Mesenchymal stem cell (in vitro differentiated cells and primary cell): ENCODE results near the gene ZSCAN5C.
"Not testable (repeated sequence)": the region's sequence is repeated elsewhere in the genome, so short reads cannot be mapped to it uniquely, and the experiment has no call there.

ENCODE experiments used
- DNase-seq: peaks from one replicate; pipeline ENCODE4 v3.0.0-alpha.2; 2013
- H2AFZ ChIP-seq: one replicate; pipeline ENCODE4 v1.6.1; 2013; ENCODE audit warnings: low read depth, mild to moderate bottlenecking, control low read depth, inconsistent platforms, low read length, moderate library complexity
- H2AK5ac ChIP-seq: 2 replicates; pipeline ENCODE4 v1.6.1; 2013; ENCODE audit warnings: low read length, moderate library complexity, mild to moderate bottlenecking, inconsistent platforms; ENCODE audit not compliant: severe bottlenecking
- H2BK120ac ChIP-seq: one replicate; pipeline ENCODE4 v1.6.1; 2013; ENCODE audit warnings: low read depth, mild to moderate bottlenecking, inconsistent platforms, low read length, moderate library complexity
- H2BK12ac ChIP-seq, 2 experiments: one replicate each; pipeline ENCODE4 v1.6.1; 2013; ENCODE audit warnings: inconsistent platforms in 2 of 2, low read length in 2 of 2, mild to moderate bottlenecking in 2 of 2, moderate library complexity in 2 of 2, control low read depth in 1 of 2
- H2BK15ac ChIP-seq: one replicate; pipeline ENCODE4 v1.6.1; 2013; ENCODE audit warnings: mild to moderate bottlenecking, low read depth, inconsistent platforms; ENCODE audit not compliant: poor library complexity, severe bottlenecking
- H2BK5ac ChIP-seq: 2 replicates; pipeline ENCODE4 v1.6.1; 2013; ENCODE audit warnings: low read depth, mild to moderate bottlenecking, low read length, control low read depth, inconsistent platforms; ENCODE audit not compliant: poor library complexity, severe bottlenecking
- H3K14ac ChIP-seq, 2 experiments: one replicate each; pipeline ENCODE4 v1.6.1; 2013; ENCODE audit warnings: inconsistent platforms in 2 of 2, low read length in 2 of 2, control low read depth in 1 of 2, mild to moderate bottlenecking in 1 of 2, moderate library complexity in 1 of 2
- H3K18ac ChIP-seq, 2 experiments: one replicate each; pipeline ENCODE4 v1.6.1; 2013; ENCODE audit warnings: inconsistent platforms in 2 of 2, low read length in 2 of 2, control low read depth in 1 of 2, low read depth in 1 of 2, mild to moderate bottlenecking in 1 of 2
- H3K23ac ChIP-seq, 2 experiments: one replicate each; pipeline ENCODE4 v1.6.1; 2013; ENCODE audit warnings: inconsistent platforms in 2 of 2, low read length in 2 of 2, mild to moderate bottlenecking in 2 of 2, moderate library complexity in 2 of 2, control low read depth in 1 of 2
- H3K27ac ChIP-seq: 2 replicates; pipeline ENCODE4 v1.5.1; 2013; ENCODE audit warnings: mild to moderate bottlenecking, moderate library complexity, low read length, control low read depth, inconsistent platforms; ENCODE audit not compliant: poor library complexity, severe bottlenecking
- H3K27me3 ChIP-seq, 2 experiments: 2 replicates each; pipeline versions ENCODE4 v1.6.1 to v1.7.0; 2013; ENCODE audit warnings: low read length in 2 of 2, mild to moderate bottlenecking in 2 of 2, moderate library complexity in 2 of 2, control low read depth in 1 of 2, inconsistent platforms in 1 of 2; ENCODE audit not compliant: control insufficient read depth in 1 of 2, insufficient read depth in 1 of 2
- H3K36me3 ChIP-seq, 2 experiments: 2 replicates each; pipeline versions ENCODE4 v1.6.1 to v1.7.0; 2013; ENCODE audit warnings: low read length in 2 of 2, control low read depth in 1 of 2, inconsistent platforms in 1 of 2, low read depth in 1 of 2, mild to moderate bottlenecking in 1 of 2; ENCODE audit not compliant: insufficient read depth in 2 of 2, control insufficient read depth in 1 of 2
- H3K4ac ChIP-seq, 2 experiments: one replicate each; pipeline ENCODE4 v1.6.1; 2013; ENCODE audit warnings: inconsistent platforms in 2 of 2, low read length in 2 of 2, mild to moderate bottlenecking in 2 of 2, moderate library complexity in 2 of 2, control low read depth in 1 of 2, low read depth in 1 of 2
- H3K4me1 ChIP-seq: 2 replicates; pipeline ENCODE4 v1.6.1; 2013; ENCODE audit warnings: low read depth, low read length, control low read depth; ENCODE audit not compliant: control insufficient read depth, insufficient read depth
- H3K4me2 ChIP-seq: 2 replicates; pipeline ENCODE4 v1.6.1; 2013; ENCODE audit warnings: low read length, mild to moderate bottlenecking, inconsistent platforms; ENCODE audit not compliant: poor library complexity, severe bottlenecking
- H3K4me3 ChIP-seq, 2 experiments: 2 replicates each; pipeline versions ENCODE4 v1.5.1 to v1.7.0; 2013; ENCODE audit warnings: low read length in 2 of 2, mild to moderate bottlenecking in 2 of 2, control low read depth in 1 of 2, low read depth in 1 of 2; ENCODE audit not compliant: insufficient read depth in 1 of 2
- H3K79me1 ChIP-seq: replicated peaks from 2 replicates; pipeline ENCODE4 v1.6.1; 2013; ENCODE audit warnings: mild to moderate bottlenecking, control low read depth, low read length, inconsistent platforms; ENCODE audit not compliant: poor library complexity, severe bottlenecking
- H3K9ac ChIP-seq: 2 replicates; pipeline ENCODE4 v1.7.0; 2013; ENCODE audit warnings: mild to moderate bottlenecking, low read length, moderate library complexity
- H3K9me3 ChIP-seq: 2 replicates; pipeline ENCODE4 v1.7.0; 2013; ENCODE audit warnings: mild to moderate bottlenecking, low read length; ENCODE audit not compliant: control insufficient read depth
- H4K8ac ChIP-seq: one replicate; pipeline ENCODE4 v1.6.1; 2013; ENCODE audit warnings: inconsistent platforms, mild to moderate bottlenecking, low read length, moderate library complexity
- H4K91ac ChIP-seq: one replicate; pipeline ENCODE4 v1.6.1; 2013; ENCODE audit warnings: mild to moderate bottlenecking, low read length, inconsistent platforms
- WGBS: methylation state at CpG from one replicate; pipeline ENCODE4 v1.1.7; 2013; ENCODE audit warnings: mixed read lengths; 5-methylcytosine and 5-hydroxymethylcytosine counted together

ZSCAN5C gene

GRCh38 chr19:56211718-56212117 lies 9.6 kb downstream of the ZSCAN5C start:
- WGBS: 52% methylated on average over 4 of the region's 4 CpGs
- Histone ChIP-seq H3K23ac (no peak overlapping the region), H2BK120ac (no peak overlapping the region), H3K9me3 (no peaks in the 10 kb centered on the region), H3K4ac (no peak overlapping the region), H2AFZ (no peak overlapping the region), H3K14ac (no peak overlapping the region), H2BK5ac (no peak overlapping the region), H3K27me3 (no peaks in the 10 kb centered on the region), H3K79me1 (no peaks in the 10 kb centered on the region), H4K91ac (no peak overlapping the region), H3K36me3 (no peaks in the 10 kb centered on the region), H3K4me3 (no peak overlapping the region), H2AK5ac (no peak overlapping the region), H3K27ac (no peak overlapping the region), H3K4me2 (no peak overlapping the region), H3K9ac (no peak overlapping the region), H2BK15ac (no peak overlapping the region), H3K4me1 (no peaks in the 10 kb centered on the region), H4K8ac (no peak overlapping the region), H3K18ac (no peak overlapping the region), H2BK12ac (no peak overlapping the region)
- no peak for DNase-seq

DNA sequence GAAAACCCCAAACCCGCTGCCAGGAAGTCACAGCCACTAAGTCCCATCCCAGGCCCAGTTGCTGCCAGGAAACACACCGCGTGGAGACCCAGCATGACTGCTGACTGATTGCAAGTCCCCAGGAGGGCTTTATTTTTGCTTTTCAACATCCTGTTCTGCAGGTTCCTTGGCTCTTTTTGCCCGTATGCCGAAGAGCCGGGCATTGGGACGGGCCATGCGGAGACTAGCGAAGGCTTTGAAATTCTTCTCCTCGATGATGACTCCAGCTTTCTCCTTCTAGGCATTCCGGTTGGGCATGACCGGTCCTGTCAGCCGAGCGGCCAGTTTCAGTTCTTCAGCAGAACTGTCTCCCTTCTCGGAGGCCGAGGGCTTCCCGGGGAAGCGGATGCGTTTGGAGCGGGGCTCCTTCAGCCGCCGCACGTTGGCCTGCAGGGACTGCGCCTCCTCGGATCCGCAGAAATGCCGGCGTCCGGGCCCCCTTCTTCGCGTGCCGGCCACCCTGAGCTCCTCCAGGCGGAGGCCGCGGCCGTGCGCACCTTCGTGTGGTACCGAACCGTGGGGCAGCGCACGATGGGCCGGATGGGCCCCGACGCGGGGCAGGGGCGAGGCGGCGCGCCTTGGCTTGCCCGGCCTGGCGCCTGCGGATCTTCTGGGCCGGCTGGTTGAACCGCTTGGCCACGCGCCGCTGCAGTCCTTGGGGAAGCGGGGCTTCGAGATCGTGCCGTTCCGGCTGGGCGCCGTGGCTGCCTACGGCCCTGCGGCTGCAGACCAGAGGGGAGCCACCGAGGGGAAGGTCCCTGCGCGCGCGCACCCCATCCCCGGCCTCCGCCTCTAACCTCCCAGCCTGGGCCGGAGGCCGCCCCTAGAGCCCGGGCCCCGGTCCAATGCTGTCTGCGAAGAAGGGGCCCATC lies 15.2 kb downstream of the ZSCAN5C start:
- no peak overlapping the region for H3K18ac ChIP-seq
- H2BK5ac ChIP-seq: no peak overlapping the region
- H3K23ac ChIP-seq: no peak overlapping the region
- no peak overlapping the region for H4K8ac ChIP-seq
- H3K27ac ChIP-seq: no peak overlapping the region
- H2BK12ac ChIP-seq: no peak overlapping the region
- H3K79me1 ChIP-seq: no peaks in the 10 kb centered on the region
- H3K4ac ChIP-seq: no peak overlapping the region
- H3K9me3 ChIP-seq: no peaks in the 10 kb centered on the region
- no peaks in the 10 kb centered on the region for H3K27me3 ChIP-seq
- H2AK5ac ChIP-seq: no peak overlapping the region
- peak overlapping the region; percentile 75 for H3K9ac ChIP-seq
- no peak for DNase-seq
- no peak overlapping the region for H3K14ac ChIP-seq
- H4K91ac ChIP-seq: no peak overlapping the region
- 72% methylated on average over 79 of the region's 79 CpGs for WGBS
- H3K4me2 ChIP-seq: peak overlapping the region; percentile 46
- H2BK120ac ChIP-seq: no peak overlapping the region
- H2AFZ ChIP-seq: no peak overlapping the region
- H3K4me1 ChIP-seq: peaks cover 5% of the 10 kb centered on the region
- peaks cover 0 to 5% of the 10 kb centered on the region in 2 experiments for H3K36me3 ChIP-seq
- peak overlapping the region in 1 of 2 experiments; percentile 73 for H3K4me3 ChIP-seq
- H2BK15ac ChIP-seq: no peak overlapping the region

- WGBS: 89% methylated on average over 9 of the region's 10 CpGs
- Histone ChIP-seq H2AFZ (no peak overlapping the region), H2BK120ac (no peak overlapping the region), H3K9ac (no peak overlapping the region), H2BK15ac (no peak overlapping the region), H2BK5ac (no peak overlapping the region), H3K23ac (no peak overlapping the region), H3K4me3 (no peak overlapping the region), H3K4me1 (peaks cover 5% of the 10 kb centered on the region), H3K4me2 (no peak overlapping the region), H3K36me3 (peaks cover 0 to 5% of the 10 kb centered on the region in 2 experiments), H4K91ac (no peak overlapping the region), H3K27me3 (no peaks in the 10 kb centered on the region), H2AK5ac (no peak overlapping the region), H3K27ac (no peak overlapping the region), H3K4ac (no peak overlapping the region), H2BK12ac (no peak overlapping the region), H3K79me1 (no peaks in the 10 kb centered on the region), H3K18ac (no peak overlapping the region), H4K8ac (no peak overlapping the region), H3K14ac (no peak overlapping the region), H3K9me3 (no peaks in the 10 kb centered on the region)
- no peak for DNase-seq
Observed at GRCh38 chr19:56218961-56219360, 16.9 kb downstream of the ZSCAN5C start.

- H2AFZ ChIP-seq, H3K4ac ChIP-seq, H2BK12ac ChIP-seq, H3K4me3 ChIP-seq, H2BK5ac ChIP-seq, H3K79me1 ChIP-seq, H3K14ac ChIP-seq, H2AK5ac ChIP-seq, H3K27ac ChIP-seq, DNase-seq, H4K91ac ChIP-seq, H3K9ac ChIP-seq, H3K9me3 ChIP-seq, H3K27me3 ChIP-seq, H3K18ac ChIP-seq, H2BK120ac ChIP-seq, H3K4me2 ChIP-seq, H3K23ac ChIP-seq, H3K36me3 ChIP-seq, H4K8ac ChIP-seq, H2BK15ac ChIP-seq, H3K4me1 ChIP-seq: not testable (repeated sequence)
- WGBS: 80% methylated on average over 9 of the region's 9 CpGs
Observed at GRCh38 chr19:56221442-56221841, 19.4 kb downstream of the ZSCAN5C start.
